HEK293 (cell line): Measurements from ENCODE around the gene EEF2.

ENCODE experiments used
- CTCF ChIA-PET: fragments of 350-600 bp; formaldehyde crosslinking; extraction: SDS; loops from one replicate; lab custom pipeline; 2021; ENCODE audit warnings: antibody characterized with exemption; lab: Yijun Ruan, JAX
- POLR2A ChIA-PET: fragments of 300-600 bp; formaldehyde crosslinking; extraction: SDS; loops from one replicate; lab custom pipeline; 2020; ENCODE audit warnings: antibody characterized with exemption, inconsistent platforms; lab: Yijun Ruan, JAX
- H3K27ac ChIP-seq: fragments of 200-500 bp; sonication (Bioruptor generic); 2 replicates; pipeline ENCODE4 v1.5.1; 2014; ENCODE audit warnings: low read depth, low read length, control low read depth, inconsistent platforms; ENCODE audit errors: extremely low read depth
- H3K36me3 ChIP-seq, 2 experiments: fragments of 200-500 bp in 1 of 2; sonication (Bioruptor generic) in 1 of 2; 1 replicate in 1 of 2; 2 replicates in 1 of 2; pipeline ENCODE4 v1.5.1; 2014 to 2017; ENCODE audit warnings: inconsistent platforms in 2 of 2, low read length in 2 of 2; ENCODE audit not compliant: control insufficient read depth in 2 of 2, insufficient read depth in 1 of 2
- H3K4me1 ChIP-seq: fragments of 200-500 bp; sonication (Bioruptor generic); 2 replicates; pipeline ENCODE4 v1.5.1; 2014; ENCODE audit warnings: mild to moderate bottlenecking, low read length, inconsistent platforms; ENCODE audit not compliant: control insufficient read depth, insufficient read depth
- H3K4me3 ChIP-seq: 2 replicates; pipeline ENCODE4 v1.5.1; 2011; ENCODE audit warnings: low read depth, mild to moderate bottlenecking, control low read depth, low read length, moderate library complexity
- H3K9me3 ChIP-seq: fragments of 200-500 bp; sonication (Bioruptor generic); 2 replicates; pipeline ENCODE4 v1.5.1; 2014; ENCODE audit warnings: low read depth, low read length, inconsistent platforms; ENCODE audit not compliant: control insufficient read depth, insufficient read depth
- EGR2 ChIP-seq: fragments of 450-650 bp; formaldehyde crosslinking; IDR thresholded peaks from 2 replicates; pipeline ENCODE4 v1.5.1; 2016; ENCODE audit warnings: low read depth, missing biosample characterization, missing genetic modification characterization
- HIC1 ChIP-seq: fragments of 450-650 bp; formaldehyde crosslinking; IDR thresholded peaks from 2 replicates; pipeline ENCODE4 v1.5.1; 2016; ENCODE audit warnings: missing biosample characterization, missing genetic modification characterization
- INSM2 ChIP-seq: fragments of 450-650 bp; formaldehyde crosslinking; IDR thresholded peaks from 2 replicates; pipeline ENCODE4 v1.5.1; 2016; ENCODE audit warnings: missing biosample characterization, missing genetic modification characterization
- KLF16 ChIP-seq: fragments of 450-650 bp; formaldehyde crosslinking; IDR thresholded peaks from 2 replicates; pipeline ENCODE4 v1.5.1; 2017; ENCODE audit warnings: missing biosample characterization, missing genetic modification characterization
- REST ChIP-seq: fragments of 450-650 bp; formaldehyde crosslinking; IDR thresholded peaks from 2 replicates; pipeline ENCODE4 v1.5.1; 2016; ENCODE audit warnings: missing biosample characterization, missing genetic modification characterization
- ZFHX2 ChIP-seq: fragments of 450-650 bp; formaldehyde crosslinking; conservative IDR thresholded peaks from 2 replicates; pipeline ENCODE4 v1.5.1; 2016; ENCODE audit warnings: missing biosample characterization, missing genetic modification characterization
- ZFP37 ChIP-seq: fragments of 450-650 bp; formaldehyde crosslinking; IDR thresholded peaks from 2 replicates; pipeline ENCODE4 v1.5.1; 2016; ENCODE audit warnings: missing biosample characterization, missing genetic modification characterization
- ZNF133 ChIP-seq: fragments of 450-650 bp; formaldehyde crosslinking; IDR thresholded peaks from 2 replicates; pipeline ENCODE4 v1.5.1; 2016; ENCODE audit warnings: missing biosample characterization, missing genetic modification characterization
- ZNF280D ChIP-seq: fragments of 450-650 bp; formaldehyde crosslinking; IDR thresholded peaks from 2 replicates; pipeline ENCODE4 v1.5.1; 2016; ENCODE audit warnings: missing biosample characterization, missing genetic modification characterization
- ZNF311 ChIP-seq: fragments of 450-650 bp; formaldehyde crosslinking; IDR thresholded peaks from 2 replicates; pipeline ENCODE4 v1.5.1; 2017; ENCODE audit warnings: missing biosample characterization, missing genetic modification characterization, borderline replicate concordance
- ZNF404 ChIP-seq: fragments of 450-650 bp; formaldehyde crosslinking; IDR thresholded peaks from 2 replicates; pipeline ENCODE4 v1.5.1; 2017; ENCODE audit warnings: missing biosample characterization, missing genetic modification characterization
- ZNF518A ChIP-seq: fragments of 450-650 bp; formaldehyde crosslinking; conservative IDR thresholded peaks from 2 replicates; pipeline ENCODE4 v1.5.1; 2016; ENCODE audit warnings: low read depth, missing biosample characterization, missing genetic modification characterization
- ZNF658 ChIP-seq: fragments of 450-650 bp; formaldehyde crosslinking; IDR thresholded peaks from 2 replicates; pipeline ENCODE4; 2016; ENCODE audit warnings: missing biosample characterization, missing genetic modification characterization
- ZNF707 ChIP-seq: fragments of 450-650 bp; formaldehyde crosslinking; IDR thresholded peaks from 2 replicates; pipeline ENCODE4 v1.5.1; 2016; ENCODE audit warnings: missing biosample characterization, missing genetic modification characterization

The EEF2 gene

GRCh38 chr19:3964256-3965194 lies 20.7 kb downstream of the EEF2 start:
- CTCF ChIA-PET: interaction anchor here (0.6 kb wide), 1 partner anchor 23 kb away, joined by 3 read pairs; no protein-coding TSS in a partner anchor
- Histone ChIP-seq H3K4me3 (no peak overlapping the region), H3K36me3 (peaks cover 22 to 83% of the 10 kb centered on the region in 2 experiments; a peak in 2 of 3 replicates), H3K27ac (no peak overlapping the region), H3K4me1 (peaks cover 14% of the 10 kb centered on the region), H3K9me3 (no peaks in the 10 kb centered on the region)
- POLR2A ChIA-PET: interaction anchor here (0.7 kb wide), 2 partner anchors 20 to 100 kb away, joined by 3 to 4 read pairs; no protein-coding TSS in a partner anchor
- TF ChIP-seq KLF16 (tag by site-specific recombination) (no peak), EGR2 (0 out of 2 replicates have a peak, but pooled peaks have one; percentile 10), ZNF280D (tag by site-specific recombination) (no peak), ZNF404 (tag by site-specific recombination) (no peak), ZNF658 (tag by site-specific recombination) (no peak), HIC1 (tag by site-specific recombination) (no peak)

GRCh38 chr19:3963458-3964255 lies 21.6 kb downstream of the EEF2 start:
- Histone ChIP-seq H3K27ac (no peak overlapping the region), H3K4me1 (peaks cover 6% of the 10 kb centered on the region), H3K9me3 (no peaks in the 10 kb centered on the region)
- CTCF ChIA-PET: interaction anchor here (0.6 kb wide), 2 partner anchors 24 to 389 kb away, joined by 3 read pairs; no protein-coding TSS in a partner anchor
- POLR2A ChIA-PET: interaction anchor here (0.7 to 0.8 kb wide), 2 partner anchors 15 to 99 kb away, joined by 3 to 4 read pairs; no protein-coding TSS in a partner anchor
- TF ChIP-seq KLF16 (tag by site-specific recombination) (no peak), ZFHX2 (tag by site-specific recombination) (no peak), REST (no peak), ZNF133 (tag by site-specific recombination) (no peak), ZNF311 (tag by site-specific recombination) (no peak), ZNF518A (tag by site-specific recombination) (no peak), INSM2 (no peak), ZNF707 (tag by site-specific recombination) (no peak), ZFP37 (tag by site-specific recombination) (no peak)
- TF ChIP-seq, all 188 proteins: peak for 0
- Histone ChIP-seq H3K36me3 (peaks cover 22 to 91% of the 10 kb centered on the region in 2 experiments; a peak in 2 of 3 replicates), H3K4me3 (no peak overlapping the region)
